GM23338 (cell line): ENCODE results near the gene EGFR. TPM values are rescaled to one million over a fixed set of nuclear protein-coding genes. Genes with fewer than 3 reads are reported as not detected.
A peak's percentile ranks its signal among the peaks of the same experiment; 100 is the strongest.

Source experiments
- ATAC-seq: fragments of 200-7000 bp; cut with Tn5 transposase; 3 replicates; pipeline ENCODE4 v1.9.1; 2020
- DNase-seq: peaks from one replicate; pipeline ENCODE4 v3.0.0-alpha.2; 2015; ENCODE audit warnings: low spot score
- H2AFZ ChIP-seq: fragments of 200-600 bp; sonication (generic); 2 replicates; pipeline ENCODE4 v1.8.0; 2016; ENCODE audit warnings: antibody characterized with exemption, mild to moderate bottlenecking, moderate library complexity
- H3F3A ChIP-seq: fragments of 200-600 bp; sonication (generic); replicated peaks from 2 replicates; pipeline ENCODE4 v1.8.0; 2017; ENCODE audit warnings: antibody characterized with exemption, mixed run types, low read depth
- H3K27ac ChIP-seq: fragments of 200-600 bp; sonication (generic); 2 replicates; pipeline ENCODE4 v1.6.1; 2016; ENCODE audit warnings: low read depth
- H3K27me3 ChIP-seq: fragments of 200-600 bp; sonication (generic); 2 replicates; pipeline ENCODE4 v1.8.0; 2016; ENCODE audit warnings: mild to moderate bottlenecking, mixed run types, moderate library complexity; ENCODE audit not compliant: insufficient read depth
- H3K36me3 ChIP-seq: fragments of 200-600 bp; sonication (generic); 2 replicates; pipeline ENCODE4 v1.8.0; 2016; ENCODE audit warnings: mild to moderate bottlenecking; ENCODE audit not compliant: insufficient read depth
- H3K4me1 ChIP-seq: fragments of 200-600 bp; sonication (generic); 2 replicates; pipeline ENCODE4 v1.8.0; 2016; ENCODE audit warnings: mild to moderate bottlenecking, moderate library complexity; ENCODE audit not compliant: insufficient read depth
- H3K4me2 ChIP-seq: fragments of 200-600 bp; sonication (generic); 2 replicates; pipeline ENCODE4 v1.7.1; 2017; ENCODE audit warnings: mixed run types
- H3K4me3 ChIP-seq: fragments of 200-600 bp; sonication (generic); 2 replicates; pipeline ENCODE4 v1.6.1; 2016; ENCODE audit warnings: mixed run types
- H3K79me2 ChIP-seq: fragments of 200-600 bp; sonication (generic); replicated peaks from 2 replicates; pipeline ENCODE4 v1.8.0; 2017; ENCODE audit warnings: mild to moderate bottlenecking; ENCODE audit not compliant: insufficient read depth
- H3K9me2 ChIP-seq: fragments of 200-600 bp; sonication (generic); 2 replicates; pipeline ENCODE4 v1.8.0; 2017; ENCODE audit not compliant: insufficient read depth
- H4K20me1 ChIP-seq: fragments of 200-600 bp; sonication (generic); replicated peaks from 2 replicates; pipeline ENCODE4 v1.8.0; 2017; ENCODE audit warnings: mild to moderate bottlenecking; ENCODE audit not compliant: insufficient read depth
- H3K27ac Mint-ChIP-seq: 2 replicates; pipeline ENCODE4 v1.8.0; 2020; ENCODE audit warnings: inconsistent platforms, mild to moderate bottlenecking, moderate library complexity, mixed read lengths
- H3K27me3 Mint-ChIP-seq: 3 replicates; pipeline ENCODE4 v1.8.0; 2022; ENCODE audit warnings: low read depth, mild to moderate bottlenecking, moderate library complexity, mixed read lengths, inconsistent platforms; ENCODE audit not compliant: insufficient read depth, poor library complexity
- H3K36me3 Mint-ChIP-seq: 3 replicates; pipeline ENCODE4 v1.8.0; 2021; ENCODE audit warnings: low read depth, mild to moderate bottlenecking, inconsistent platforms, moderate library complexity, mixed read lengths
- H3K4me1 Mint-ChIP-seq: 3 replicates; pipeline ENCODE4 v1.8.0; 2020; ENCODE audit warnings: mild to moderate bottlenecking, inconsistent platforms, mixed read lengths
- H3K4me3 Mint-ChIP-seq: 3 replicates; pipeline ENCODE4 v1.8.0; 2021; ENCODE audit warnings: moderate library complexity, mild to moderate bottlenecking, inconsistent platforms, mixed read lengths
- H3K9me3 Mint-ChIP-seq: 3 replicates; pipeline ENCODE4 v1.8.0; 2020; ENCODE audit warnings: moderate library complexity, mild to moderate bottlenecking, inconsistent platforms, mixed read lengths
- CREB1 ChIP-seq: fragments of 250-450 bp; sonication (Bioruptor Pico); IDR thresholded peaks from 2 replicates; pipeline ENCODE4 v1.5.0; 2020; ENCODE audit warnings: low read depth, mild to moderate bottlenecking, moderate library complexity
- EZH2 ChIP-seq: fragments of 200-600 bp; sonication (generic); IDR thresholded peaks from one replicate; pipeline ENCODE4 v1.8.0; 2017; ENCODE audit warnings: antibody characterized with exemption, mild to moderate bottlenecking, low read depth; ENCODE audit not compliant: unreplicated experiment
- NANOG ChIP-seq: IDR thresholded peaks from 2 replicates; pipeline ENCODE4 v1.6.1; 2016; ENCODE audit warnings: antibody characterized with exemption, borderline replicate concordance
- REST ChIP-seq: IDR thresholded peaks from one replicate; pipeline ENCODE4 v1.6.1; 2018; ENCODE audit warnings: antibody characterized with exemption; ENCODE audit not compliant: unreplicated experiment
- ZNF114 ChIP-seq: fragments of 250-450 bp; sonication (Bioruptor Pico); IDR thresholded peaks from 2 replicates; pipeline ENCODE4 v1.5.0; 2020; ENCODE audit warnings: mild to moderate bottlenecking, moderate library complexity
- polyA plus RNA-seq: library from polyadenylated mRNA; unstranded; fragments of >200 nt; fragmentation: Nextera tagmentation; extraction: Ambion mirVana; gene quantifications from 2 replicates; pipeline ENCODE4 v1.2.1, GENCODE V29; 2016
- total RNA-seq: library from RNA; depleted of rRNA; stranded (reverse); fragments of >200 nt; shearing (Covaris generic); gene quantifications from 2 replicates; pipeline ENCODE4 v1.2.3, GENCODE V29; 2014

EGFR gene
- total and polyA plus RNA-seq, 2 experiments from 2014 or later = 1.5 to 4.5 TPM

- TF ChIP-seq REST (no peak), ZNF114 (CRISPR knock-in tag) (no peak)
Observed at GRCh38 chr7:55104712-55105433, 86.1 kb downstream of the EGFR start (continued).

GRCh38 chr7:55105952-55106351 lies 87.1 kb downstream of the EGFR start:
- Mint-ChIP-seq H3K4me1 (peaks cover 46% of the 10 kb centered on the region), H3K27ac (no peak overlapping the region), H3K36me3 (no peaks in the 10 kb centered on the region), H3K9me3 (no peaks in the 10 kb centered on the region), H3K27me3 (peaks cover 5% of the 10 kb centered on the region), H3K4me3 (no peak overlapping the region)
- TF ChIP-seq REST = no peak
- TF ChIP-seq NANOG = no peak
- no peak for TF ChIP-seq EZH2
- TF ChIP-seq CREB1 (CRISPR knock-in tag) = no peak
- Histone ChIP-seq H3K27ac (no peak overlapping the region), H4K20me1 (no peaks in the 10 kb centered on the region), H3F3A (no peaks in the 10 kb centered on the region), H3K4me1 (peaks cover 38% of the 10 kb centered on the region), H3K27me3 (no peaks in the 10 kb centered on the region), H3K9me2 (0 out of 2 replicates have a peak, but pooled peaks cover 5% of the 10 kb centered on the region), H3K4me3 (no peak overlapping the region), H3K4me2 (no peak overlapping the region), H3K79me2 (no peaks in the 10 kb centered on the region), H3K36me3 (no peaks in the 10 kb centered on the region), H2AFZ (no peak overlapping the region)
- DNase-seq = no peak
- peak; percentile 29; the same call in 2 of the 3 replicates for ATAC-seq
